ENCODE results near the gene RAB3B.
A peak's percentile ranks its signal among the peaks of the same experiment; 100 is the strongest.

The RAB3B gene

DNA sequence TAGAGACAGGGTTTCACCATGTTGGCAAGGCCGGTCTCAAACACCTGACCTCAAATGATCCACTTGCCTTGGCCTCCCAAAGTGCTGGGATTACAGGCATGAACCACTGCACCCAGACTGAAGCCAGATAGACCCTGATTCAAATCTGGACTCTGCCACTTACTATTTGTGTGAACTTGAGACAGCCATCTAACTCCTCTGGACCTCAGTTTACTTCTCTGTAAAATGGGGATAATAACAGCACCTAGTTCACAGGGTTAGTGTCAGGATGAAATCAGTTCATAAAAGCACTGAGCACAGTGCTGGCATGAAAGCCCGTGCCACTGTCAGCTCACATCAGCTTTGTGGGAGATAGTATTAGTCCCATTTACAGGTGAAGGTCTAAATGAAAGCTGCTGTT is 28.5 kb downstream of the RAB3B start:
- no peak overlapping the region for H3K4me3 ChIP-seq (ENCODE audit: low read length)
- TF ChIP-seq, protein P1, sequence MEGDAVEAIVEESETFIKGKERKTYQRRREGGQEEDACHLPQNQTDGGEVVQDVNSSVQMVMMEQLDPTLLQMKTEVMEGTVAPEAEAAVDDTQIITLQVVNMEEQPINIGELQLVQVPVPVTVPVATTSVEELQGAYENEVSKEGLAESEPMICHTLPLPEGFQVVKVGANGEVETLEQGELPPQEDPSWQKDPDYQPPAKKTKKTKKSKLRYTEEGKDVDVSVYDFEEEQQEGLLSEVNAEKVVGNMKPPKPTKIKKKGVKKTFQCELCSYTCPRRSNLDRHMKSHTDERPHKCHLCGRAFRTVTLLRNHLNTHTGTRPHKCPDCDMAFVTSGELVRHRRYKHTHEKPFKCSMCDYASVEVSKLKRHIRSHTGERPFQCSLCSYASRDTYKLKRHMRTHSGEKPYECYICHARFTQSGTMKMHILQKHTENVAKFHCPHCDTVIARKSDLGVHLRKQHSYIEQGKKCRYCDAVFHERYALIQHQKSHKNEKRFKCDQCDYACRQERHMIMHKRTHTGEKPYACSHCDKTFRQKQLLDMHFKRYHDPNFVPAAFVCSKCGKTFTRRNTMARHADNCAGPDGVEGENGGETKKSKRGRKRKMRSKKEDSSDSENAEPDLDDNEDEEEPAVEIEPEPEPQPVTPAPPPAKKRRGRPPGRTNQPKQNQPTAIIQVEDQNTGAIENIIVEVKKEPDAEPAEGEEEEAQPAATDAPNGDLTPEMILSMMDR (conservative IDR thresholded peaks at IDR 0.05; ENCODE audit: low read depth, low read length) = no peak
- DNase-seq (ENCODE audit: low read depth) = no peak

DNA sequence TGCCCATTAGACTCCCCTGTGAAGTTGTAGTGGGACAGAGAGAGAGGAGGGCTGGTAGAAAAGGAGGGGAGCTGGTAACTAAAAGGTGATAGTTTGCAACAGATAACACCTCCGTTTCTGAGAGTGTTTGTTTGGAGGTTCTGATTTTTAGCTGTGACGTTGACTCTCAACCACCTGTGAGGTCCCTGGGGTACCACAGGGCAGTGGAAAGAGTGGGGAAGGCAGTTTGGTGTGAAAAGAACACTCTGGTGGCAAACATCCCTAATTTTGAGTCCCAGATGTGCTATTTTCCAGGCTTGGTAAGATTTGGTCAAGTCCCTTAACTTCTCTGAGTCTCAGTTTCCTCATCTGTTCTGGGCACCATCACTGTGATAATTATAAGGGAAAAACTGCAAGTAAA is 29.3 kb downstream of the RAB3B start:
- no peak for DNase-seq (ENCODE audit: low read depth)
- TF ChIP-seq, protein P1 (conservative IDR thresholded peaks at IDR 0.05; ENCODE audit: low read depth, low read length) = no peak
- no peak overlapping the region for H3K4me3 ChIP-seq (ENCODE audit: low read length)

DNA sequence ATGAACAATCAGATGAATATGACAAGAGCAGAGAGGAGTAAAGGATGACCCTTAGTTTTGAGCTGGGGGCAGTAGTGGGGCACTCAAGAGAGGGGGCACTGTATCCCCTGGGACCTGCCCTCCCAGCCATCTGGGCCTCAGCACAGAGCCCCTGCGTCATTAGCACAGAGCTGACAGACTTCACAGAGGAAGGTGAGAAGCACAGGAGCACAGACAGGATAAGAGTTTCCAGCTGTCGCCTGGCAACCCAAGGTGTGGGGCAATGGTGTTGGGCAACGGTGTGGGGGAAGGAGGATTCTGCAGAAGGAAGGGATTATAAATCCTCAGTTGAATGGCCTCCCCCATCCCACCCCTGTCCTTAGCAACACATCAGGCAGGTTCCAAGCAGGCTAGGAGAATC is 30.2 kb downstream of the RAB3B start:
- no peak overlapping the region for H3K4me3 ChIP-seq (ENCODE audit: low read length)
- no peak for DNase-seq (ENCODE audit: low read depth)
- TF ChIP-seq, protein P1 (conservative IDR thresholded peaks at IDR 0.05; ENCODE audit: low read depth, low read length) = no peak

DNA sequence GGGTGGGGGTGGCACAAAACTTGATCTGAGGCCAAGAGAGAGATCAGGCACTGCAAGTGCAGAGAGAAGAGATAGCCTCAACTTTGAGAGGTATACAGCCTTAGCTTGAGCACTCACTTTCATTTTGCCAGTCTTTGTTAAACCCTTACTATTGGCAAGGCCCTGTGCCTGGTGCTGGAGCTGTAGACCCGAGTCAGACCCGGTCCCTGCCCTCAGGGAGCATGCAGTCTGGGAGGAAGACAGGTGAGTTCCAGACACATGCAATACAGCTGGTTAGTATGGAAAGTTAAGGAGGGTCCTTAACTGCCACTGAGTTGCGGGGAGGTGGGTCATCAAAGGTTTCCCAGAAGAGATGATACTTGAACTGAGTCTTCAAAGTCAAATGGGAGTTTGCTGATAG is 31.7 kb downstream of the RAB3B start:
- TF ChIP-seq, protein P1 (conservative IDR thresholded peaks at IDR 0.05; ENCODE audit: low read depth, low read length) = no peak
- no peak for DNase-seq (ENCODE audit: low read depth)

DNA sequence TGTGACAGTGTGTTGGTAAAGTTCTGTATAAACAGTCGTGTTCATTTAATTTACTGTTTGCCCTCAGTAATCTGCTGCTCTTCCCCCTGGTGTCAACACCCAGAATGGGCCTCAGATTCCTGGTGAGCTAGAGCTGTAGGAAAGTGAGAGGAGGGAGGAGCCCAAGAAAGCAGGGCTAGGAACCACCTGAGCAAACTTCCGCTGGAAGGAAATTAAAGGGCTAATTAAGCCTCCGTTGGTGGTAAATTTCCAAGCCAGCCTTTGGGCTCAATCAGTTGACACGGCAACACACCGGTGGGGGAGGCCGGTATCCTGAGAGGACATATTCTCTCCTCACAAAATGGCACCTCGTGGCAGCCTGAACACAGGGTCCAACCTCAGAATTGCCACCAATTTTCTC is 32.9 kb downstream of the RAB3B start:
- TF ChIP-seq, protein P1 (conservative IDR thresholded peaks at IDR 0.05; ENCODE audit: low read depth, low read length) = no peak
- H3K4me3 ChIP-seq (ENCODE audit: low read length) = no peak overlapping the region
- DNase-seq (ENCODE audit: low read depth) = no peak

More for the DNA sequence above, 31.7 kb downstream of the RAB3B start:
- H3K4me3 ChIP-seq (ENCODE audit: low read length) = no peak overlapping the region

DNA sequence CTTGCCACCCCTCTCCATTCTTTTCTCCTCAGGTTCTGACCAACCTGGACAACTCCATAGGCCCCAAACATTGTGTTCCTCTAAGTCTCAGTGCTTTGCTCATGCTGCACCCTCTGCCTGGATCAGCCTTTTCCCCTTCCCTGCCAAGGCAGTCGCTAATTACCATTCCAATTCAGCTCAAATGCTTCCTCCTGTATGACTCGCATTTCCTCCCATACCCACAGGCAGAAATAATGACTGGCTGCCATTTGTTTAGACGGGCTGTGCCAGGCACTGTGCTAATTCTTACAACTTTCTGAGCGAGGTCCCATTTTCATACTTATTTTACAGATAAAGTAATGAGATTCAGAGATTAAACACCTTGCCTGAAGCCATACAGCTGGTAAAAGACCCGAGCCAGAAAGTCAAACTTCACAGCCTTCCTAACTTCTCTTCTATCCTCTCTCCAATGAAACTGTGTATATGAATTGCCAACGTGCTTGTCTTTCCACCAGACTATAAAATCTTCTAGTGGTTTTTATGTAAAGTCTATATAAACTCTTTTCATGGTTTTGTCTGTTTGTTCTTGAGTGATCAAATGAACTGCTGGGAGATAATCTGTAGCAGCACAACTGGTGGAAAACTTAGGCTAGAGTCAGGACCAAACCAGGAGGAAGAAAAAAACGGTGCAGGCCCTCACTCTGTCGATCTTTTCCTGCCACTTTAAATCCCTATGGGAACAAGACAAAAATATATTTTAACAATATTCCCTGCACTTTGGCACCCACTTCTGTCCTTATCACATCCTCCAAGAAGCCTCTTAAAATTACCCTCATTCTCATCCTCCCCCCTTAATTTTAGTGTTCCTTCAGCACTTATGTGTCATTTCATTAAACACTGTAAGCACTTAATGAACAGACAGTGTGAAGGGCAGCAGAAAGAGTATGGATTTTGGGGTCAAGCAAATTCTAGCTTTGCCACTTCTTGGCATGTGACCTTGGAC is 33.7 kb downstream of the RAB3B start:
- no peak overlapping the region for H3K4me3 ChIP-seq (ENCODE audit: low read length)
- peak; percentile 17 for DNase-seq (ENCODE audit: low read depth)
- TF ChIP-seq, protein P1 (conservative IDR thresholded peaks at IDR 0.05; ENCODE audit: low read depth, low read length) = no peak
